NCI-H524 treated with DMSO at 0.1 percent for 48 hours (cell line): ENCODE data around the gene USP37.
"Not testable (repeated sequence)": the region's sequence is repeated elsewhere in the genome, so short reads cannot be mapped to it uniquely, and the experiment has no call there.

ENCODE experiments used
- DNase-seq: peaks from one replicate; lab custom pipeline; 2025; lab: John Stamatoyannopoulos, UW

USP37 gene

GRCh38 chr2:218555527-218555926 lies 12.6 kb downstream of the USP37 start:
- DNase-seq, result no peak

- not testable (repeated sequence) for DNase-seq
These were observed 13.9 kb downstream of the USP37 start for GRCh38 chr2:218554225-218554624.

DNA sequence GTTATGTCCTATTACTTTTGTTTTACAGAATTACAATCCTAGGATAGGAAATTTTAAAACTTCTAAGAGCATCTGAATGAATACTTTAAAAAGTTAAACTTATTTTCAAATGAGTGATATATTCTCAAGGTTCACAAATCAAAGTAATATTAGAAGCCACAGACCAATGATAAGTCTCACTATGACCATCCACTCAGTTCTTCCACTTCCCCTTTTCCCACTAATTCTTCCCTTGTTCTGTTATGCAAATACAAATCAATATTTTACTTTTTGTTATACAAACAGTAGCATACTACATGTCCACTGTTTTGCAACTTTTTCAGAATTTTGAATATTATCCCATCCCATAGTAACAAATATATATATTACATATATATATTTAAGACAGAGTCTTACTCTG lies 20.2 kb downstream of the USP37 start:
- DNase-seq, result no peak

GRCh38 chr2:218547511-218547910 lies 20.6 kb downstream of the USP37 start:
- no peak for DNase-seq

- DNase-seq, result no peak
These were observed 22.1 kb downstream of the USP37 start for GRCh38 chr2:218546012-218546411.

DNA sequence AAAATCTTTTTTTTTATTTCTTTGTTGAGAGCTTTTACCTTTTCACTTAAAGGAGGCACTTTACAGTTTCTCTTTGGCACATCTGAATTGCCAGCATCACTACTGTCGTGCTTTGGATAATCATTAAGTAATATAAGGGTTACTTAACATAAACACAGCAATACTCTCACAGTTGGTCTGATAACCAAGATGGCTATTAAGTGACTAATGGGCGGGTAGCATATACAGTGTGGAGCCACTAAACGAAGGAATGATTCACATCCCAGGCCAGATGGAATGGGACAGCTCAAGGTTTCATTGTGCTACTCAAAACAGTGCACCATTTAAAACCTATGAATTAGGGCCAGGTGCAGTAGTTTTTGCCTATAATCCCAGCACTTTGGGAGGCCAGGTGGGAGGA lies 28.1 kb downstream of the USP37 start:
- no peak for DNase-seq

GRCh38 chr2:218536804-218537494 lies 31.2 kb downstream of the USP37 start:
- no peak for DNase-seq

- no peak for DNase-seq
These were observed 38.2 kb downstream of the USP37 start for GRCh38 chr2:218529990-218530389.

DNA sequence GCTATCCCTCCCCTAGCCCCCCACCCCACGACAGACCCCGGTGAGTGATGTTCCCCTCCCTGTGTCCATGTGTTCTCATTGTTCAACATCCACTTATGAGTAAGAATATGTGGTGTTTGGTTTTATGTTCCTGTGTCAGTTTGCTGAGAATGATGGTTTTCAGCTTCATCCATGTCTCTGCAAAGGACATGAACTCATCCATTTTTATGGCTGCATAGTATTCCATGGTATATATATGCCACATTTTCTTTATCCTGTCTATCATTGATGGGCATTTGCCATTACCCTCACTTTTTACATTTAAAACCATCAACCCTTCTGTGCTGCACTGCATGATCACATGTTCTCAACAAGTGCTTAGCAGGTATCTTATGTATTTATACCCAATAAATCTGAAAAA lies 39.7 kb downstream of the USP37 start:
- DNase-seq, result not testable (repeated sequence)

GRCh38 chr2:218523651-218524050 lies 44.5 kb downstream of the USP37 start:
- DNase-seq, result no peak

GRCh38 chr2:218518876-218519275 lies 49.3 kb downstream of the USP37 start:
- DNase-seq, result no peak

- no peak for DNase-seq
These were observed 50.5 kb downstream of the USP37 start for GRCh38 chr2:218517434-218518206.

- DNase-seq, result no peak
These were observed 51.5 kb downstream of the USP37 start for GRCh38 chr2:218516614-218517013.

DNA sequence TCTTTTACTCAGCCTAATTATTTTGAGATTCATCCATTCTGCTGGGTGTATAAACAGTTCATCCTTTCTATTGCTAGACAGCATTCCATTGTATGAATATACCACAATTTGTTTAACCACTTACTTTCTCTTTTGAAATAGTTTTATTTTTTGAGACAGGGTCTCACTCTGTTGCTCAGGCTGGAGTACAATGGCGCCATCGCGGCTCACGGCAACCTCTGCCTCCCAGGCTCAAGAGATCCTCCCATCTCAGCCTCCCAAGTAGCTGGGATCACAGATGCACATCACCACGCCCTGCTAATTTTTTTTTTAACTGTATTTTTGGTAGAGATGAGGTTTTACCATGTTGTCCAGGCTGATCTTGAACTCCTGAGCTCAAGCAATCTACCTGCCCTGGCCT lies 54.5 kb downstream of the USP37 start:
- no peak for DNase-seq

GRCh38 chr2:218508299-218508698 lies 59.9 kb downstream of the USP37 start:
- DNase-seq, result no peak

DNA sequence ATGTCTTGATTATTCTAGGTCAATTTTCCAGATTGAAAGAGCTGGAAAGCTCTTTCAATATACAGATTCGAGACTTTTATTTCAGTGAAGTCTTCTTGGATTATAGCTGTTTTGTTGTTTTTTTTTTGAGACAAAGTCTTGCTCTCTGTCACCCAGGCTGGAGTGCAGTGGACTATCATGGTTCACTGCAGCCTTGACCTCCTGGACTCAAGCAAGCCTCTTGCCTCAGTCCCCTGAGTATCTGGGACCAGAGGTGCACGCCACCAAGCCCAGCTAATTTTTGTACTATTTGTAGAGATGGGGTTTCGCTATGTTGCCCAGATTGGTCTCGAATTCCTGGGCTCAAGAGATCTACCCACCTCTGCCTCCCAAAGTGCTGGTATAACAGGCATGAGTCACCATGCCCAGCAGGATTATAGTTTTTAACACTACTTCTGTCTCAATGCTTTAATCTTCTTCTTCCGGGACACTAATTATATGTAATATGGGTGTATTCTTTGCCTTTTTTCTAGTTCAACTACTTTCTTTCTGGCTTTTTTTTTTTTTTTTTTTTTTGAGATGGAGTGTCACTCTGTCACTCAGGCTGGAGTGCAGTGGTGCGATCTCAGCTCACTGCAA lies 62.3 kb downstream of the USP37 start:
- DNase-seq, result no peak

DNA sequence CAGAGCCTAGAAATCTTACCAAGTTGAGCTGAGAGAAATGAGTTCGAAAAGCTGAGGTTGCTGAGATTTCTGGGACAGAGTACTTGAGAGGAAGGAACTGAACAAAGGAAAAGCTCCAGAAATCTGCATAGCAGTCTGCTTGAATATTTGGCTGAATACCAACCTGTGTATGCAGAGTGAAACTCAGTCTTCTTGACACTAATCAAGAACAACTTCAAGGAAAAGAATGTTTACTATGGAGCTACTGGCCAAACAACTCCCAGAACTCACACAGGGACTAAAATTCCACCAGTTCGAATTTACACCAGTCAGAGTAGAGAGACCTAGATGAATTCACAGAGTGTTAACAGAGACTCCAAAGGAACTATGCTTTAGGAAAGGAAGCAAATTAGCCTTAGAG lies 66.5 kb downstream of the USP37 start:
- DNase-seq, result no peak

DNA sequence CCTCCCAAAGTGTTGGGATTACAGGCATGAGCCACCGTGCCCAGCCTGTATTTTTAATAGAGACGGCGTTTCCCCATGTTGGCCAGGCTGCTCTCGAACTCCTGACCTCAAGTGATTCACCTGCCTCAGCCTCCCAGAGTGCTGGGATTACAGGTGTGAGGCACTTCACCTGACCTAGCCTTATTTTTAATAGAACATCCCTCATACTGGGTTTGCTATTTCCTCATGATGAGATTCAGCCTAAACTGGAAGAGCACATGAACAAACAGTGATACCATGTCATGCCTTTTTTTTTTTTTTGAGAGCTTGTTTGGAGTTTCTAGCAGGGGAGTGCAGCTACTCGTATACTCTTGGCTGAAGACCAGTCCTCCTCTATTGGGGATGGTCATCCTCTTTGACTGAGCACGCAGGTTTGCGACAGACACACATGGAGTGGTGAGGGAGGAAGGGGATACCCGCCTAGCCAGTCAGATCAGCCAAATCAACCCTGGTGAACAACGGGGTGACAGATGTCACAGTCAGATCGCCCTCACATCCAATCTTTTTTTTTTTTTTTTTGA lies 67.6 kb downstream of the USP37 start:
- DNase-seq, result no peak

DNA sequence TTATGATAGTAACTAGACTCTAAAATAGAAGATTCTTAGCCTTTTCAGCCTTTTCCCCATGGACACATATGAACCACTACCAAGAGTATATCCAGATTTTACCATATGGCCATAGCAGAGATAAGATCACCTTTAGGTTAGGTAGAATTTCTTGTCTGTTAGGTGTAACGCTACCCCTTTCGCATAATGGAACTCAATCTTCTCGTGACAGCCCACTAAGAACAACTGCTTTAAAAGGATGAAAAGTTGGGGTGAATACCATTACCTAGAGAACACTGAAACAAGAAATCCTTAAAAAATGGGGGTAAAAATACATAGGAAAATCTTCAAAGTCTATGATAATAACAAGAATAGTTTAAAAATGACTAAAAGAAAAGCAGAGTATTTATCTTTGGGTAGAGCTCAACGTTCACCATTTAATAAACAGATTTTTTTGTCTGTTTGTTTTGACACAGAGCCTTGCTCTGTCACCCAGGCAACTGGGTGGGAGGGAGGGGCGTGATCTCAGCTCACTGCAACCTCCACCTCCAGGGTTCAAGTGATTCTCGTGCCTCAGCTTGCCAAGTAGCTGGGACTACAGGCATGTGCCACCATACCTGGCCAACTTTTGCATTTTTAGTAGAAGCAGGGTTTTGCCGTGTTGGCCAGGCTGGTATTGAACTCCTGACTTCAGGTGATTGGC lies 82.0 kb downstream of the USP37 start:
- no peak for DNase-seq

DNA sequence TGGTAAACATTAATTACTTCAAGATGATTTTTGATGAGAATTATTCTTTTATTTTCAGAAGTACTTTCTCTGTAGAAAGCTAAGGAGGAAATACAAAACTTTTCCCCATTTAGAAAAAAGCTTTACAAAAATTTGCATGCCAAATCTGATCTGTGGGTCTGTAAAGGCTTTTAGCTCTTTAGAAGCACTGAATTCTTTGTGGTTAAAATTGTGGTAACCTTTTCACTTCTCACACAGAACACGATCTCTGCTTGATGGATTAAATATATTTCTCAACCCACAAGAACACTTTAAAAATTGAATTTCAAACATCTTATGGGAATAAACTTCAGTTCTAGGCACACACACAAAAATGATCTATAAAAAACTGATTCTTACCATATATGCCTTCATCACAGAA lies 85.5 kb downstream of the USP37 start:
- DNase-seq, result no peak

- no peak for DNase-seq
These were observed 88.6 kb downstream of the USP37 start for GRCh38 chr2:218479595-218479994.

DNA sequence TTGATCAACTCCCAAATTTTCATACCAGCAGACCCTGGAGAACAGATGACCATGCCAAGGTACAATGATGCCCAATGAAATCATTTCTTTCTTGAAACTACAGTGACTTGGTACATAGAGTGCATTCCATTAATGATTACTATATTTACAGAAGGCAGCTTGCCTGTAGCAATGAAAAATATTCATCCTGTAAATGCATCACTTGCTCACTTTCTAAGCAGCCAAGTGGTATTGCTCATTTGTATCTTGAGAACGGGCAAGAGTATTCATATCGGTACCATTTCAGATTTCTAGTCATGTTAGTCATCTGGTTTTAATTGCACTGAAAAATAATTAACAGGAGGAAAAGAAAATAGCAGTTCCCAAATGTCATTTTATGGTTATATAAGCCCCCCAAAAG lies 89.6 kb downstream of the USP37 start:
- DNase-seq, result no peak
